BE2C (cell line): Measurements from ENCODE around the gene AQP12B.

ENCODE experiments used
- DNase-seq: peaks from one replicate; pipeline ENCODE4 v3.0.0-alpha.2; 2020
- H3K27me3 ChIP-seq: fragments of 250-450 bp; sonication (Bioruptor Pico); 2 replicates; pipeline ENCODE4 v1.5.1; 2020; ENCODE audit warnings: mild to moderate bottlenecking
- H3K36me3 ChIP-seq: fragments of 250-450 bp; sonication (Bioruptor Pico); 2 replicates; pipeline ENCODE4 v1.5.1; 2020; ENCODE audit warnings: mild to moderate bottlenecking
- H3K4me1 ChIP-seq: fragments of 250-450 bp; sonication (Bioruptor Pico); 2 replicates; pipeline ENCODE4 v1.5.1; 2020
- H3K4me3 ChIP-seq: 2 replicates; pipeline ENCODE4 v1.5.1; 2011; ENCODE audit warnings: low read depth, low read length
- H3K9me3 ChIP-seq: fragments of 250-450 bp; sonication (Bioruptor Pico); 2 replicates; pipeline ENCODE4 v1.5.1; 2020
- TF ChIP-seq, protein P1 (sequence below): IDR thresholded peaks from 2 replicates; pipeline ENCODE4 v1.5.1; 2012; ENCODE audit warnings: mild to moderate bottlenecking, low read depth, low read length

The AQP12B gene

DNA sequence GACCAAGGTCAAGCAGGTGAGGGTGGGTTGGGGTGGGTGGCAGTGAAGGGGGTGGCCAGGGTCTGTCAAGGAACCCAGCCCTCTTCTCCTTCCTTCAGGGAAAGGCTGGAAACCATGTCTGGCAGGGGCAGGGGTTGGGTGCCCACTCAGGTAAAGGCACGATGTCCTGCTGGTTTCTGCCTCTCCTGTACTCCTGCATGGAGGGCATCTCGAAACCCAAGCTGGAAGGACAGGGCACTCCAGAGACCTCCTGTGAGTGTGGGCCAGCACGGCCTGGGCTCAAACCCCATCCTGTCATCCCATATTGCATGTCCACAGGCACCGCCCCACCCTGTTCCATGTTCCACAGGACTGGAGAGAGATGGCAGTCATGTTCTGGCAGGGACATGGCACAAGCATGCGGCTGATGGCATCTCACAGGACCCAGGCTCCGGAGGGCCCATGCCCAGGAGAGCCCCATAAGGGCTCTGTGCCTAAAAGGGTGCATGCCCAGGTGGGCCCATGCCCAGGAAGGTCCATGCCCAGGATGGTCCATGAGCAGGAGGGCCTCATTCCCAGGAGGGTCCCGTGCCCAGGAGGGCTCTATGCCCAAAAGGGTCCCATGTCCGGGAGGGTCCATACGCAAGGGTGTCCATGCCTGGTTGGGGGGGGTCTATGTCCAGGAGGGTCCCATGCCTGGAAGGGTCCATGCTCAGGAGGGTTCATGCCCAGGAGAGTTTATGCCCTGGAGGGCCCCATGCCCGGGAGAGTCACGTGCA, 51.0 kb downstream of the AQP12B start:
- Histone ChIP-seq H3K4me3 (no peak overlapping the region), H3K9me3 (no peaks in the 10 kb centered on the region), H3K36me3 (no peaks in the 10 kb centered on the region), H3K27me3 (no peaks in the 10 kb centered on the region), H3K4me1 (no peaks in the 10 kb centered on the region)
- TF ChIP-seq, protein P1, sequence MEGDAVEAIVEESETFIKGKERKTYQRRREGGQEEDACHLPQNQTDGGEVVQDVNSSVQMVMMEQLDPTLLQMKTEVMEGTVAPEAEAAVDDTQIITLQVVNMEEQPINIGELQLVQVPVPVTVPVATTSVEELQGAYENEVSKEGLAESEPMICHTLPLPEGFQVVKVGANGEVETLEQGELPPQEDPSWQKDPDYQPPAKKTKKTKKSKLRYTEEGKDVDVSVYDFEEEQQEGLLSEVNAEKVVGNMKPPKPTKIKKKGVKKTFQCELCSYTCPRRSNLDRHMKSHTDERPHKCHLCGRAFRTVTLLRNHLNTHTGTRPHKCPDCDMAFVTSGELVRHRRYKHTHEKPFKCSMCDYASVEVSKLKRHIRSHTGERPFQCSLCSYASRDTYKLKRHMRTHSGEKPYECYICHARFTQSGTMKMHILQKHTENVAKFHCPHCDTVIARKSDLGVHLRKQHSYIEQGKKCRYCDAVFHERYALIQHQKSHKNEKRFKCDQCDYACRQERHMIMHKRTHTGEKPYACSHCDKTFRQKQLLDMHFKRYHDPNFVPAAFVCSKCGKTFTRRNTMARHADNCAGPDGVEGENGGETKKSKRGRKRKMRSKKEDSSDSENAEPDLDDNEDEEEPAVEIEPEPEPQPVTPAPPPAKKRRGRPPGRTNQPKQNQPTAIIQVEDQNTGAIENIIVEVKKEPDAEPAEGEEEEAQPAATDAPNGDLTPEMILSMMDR: no peak
- no peak for DNase-seq

DNA sequence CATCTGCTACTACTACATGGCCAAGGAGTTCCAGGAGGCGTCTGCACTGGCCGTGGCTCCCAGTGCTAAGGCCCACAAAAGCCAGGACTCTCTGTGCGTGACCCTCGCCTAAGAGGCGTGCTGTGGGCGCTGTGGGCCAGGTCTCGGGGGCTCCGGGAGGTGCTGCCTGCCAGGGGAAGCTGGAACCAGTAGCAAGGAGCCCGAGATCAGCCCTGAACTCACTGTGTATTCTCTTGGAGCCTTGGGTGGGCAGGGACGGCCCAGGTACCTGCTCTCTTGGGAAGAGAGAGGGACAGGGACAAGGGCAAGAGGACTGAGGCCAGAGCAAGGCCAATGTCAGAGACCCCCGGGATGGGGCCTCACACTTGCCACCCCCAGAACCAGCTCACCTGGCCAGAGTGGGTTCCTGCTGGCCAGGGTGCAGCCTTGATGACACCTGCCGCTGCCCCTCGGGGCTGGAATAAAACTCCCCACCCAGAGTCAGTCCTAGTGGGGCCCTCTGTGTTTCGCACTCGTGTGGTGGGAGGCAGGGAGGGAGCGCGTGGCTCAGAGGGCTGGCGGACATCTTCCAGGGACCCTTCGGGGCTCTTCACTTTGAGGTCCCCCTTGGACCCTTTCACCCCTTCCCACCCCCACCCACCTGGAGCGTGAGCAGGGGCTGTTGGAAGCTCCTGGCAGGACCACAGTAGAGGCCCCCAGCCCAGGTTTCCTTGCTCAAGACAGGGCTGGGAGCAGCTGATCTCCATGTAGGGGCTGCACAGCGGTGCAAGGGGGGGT, 51.7 kb downstream of the AQP12B start:
- TF ChIP-seq, protein P1: no peak
- no peaks in the 10 kb centered on the region for H3K36me3 ChIP-seq
- H3K27me3 ChIP-seq: no peaks in the 10 kb centered on the region
- H3K9me3 ChIP-seq: no peaks in the 10 kb centered on the region
- no peak overlapping the region for H3K4me3 ChIP-seq
- DNase-seq: no peak
- H3K4me1 ChIP-seq: no peaks in the 10 kb centered on the region

- H3K27me3 ChIP-seq: no peaks in the 10 kb centered on the region
- H3K9me3 ChIP-seq: no peaks in the 10 kb centered on the region
- no peaks in the 10 kb centered on the region for H3K36me3 ChIP-seq
- no peak for DNase-seq
- TF ChIP-seq, protein P1: no peak
- H3K4me3 ChIP-seq: no peak overlapping the region
- no peaks in the 10 kb centered on the region for H3K4me1 ChIP-seq
Observed at GRCh38 chr2:240629968-240630770, 52.5 kb downstream of the AQP12B start.

DNA sequence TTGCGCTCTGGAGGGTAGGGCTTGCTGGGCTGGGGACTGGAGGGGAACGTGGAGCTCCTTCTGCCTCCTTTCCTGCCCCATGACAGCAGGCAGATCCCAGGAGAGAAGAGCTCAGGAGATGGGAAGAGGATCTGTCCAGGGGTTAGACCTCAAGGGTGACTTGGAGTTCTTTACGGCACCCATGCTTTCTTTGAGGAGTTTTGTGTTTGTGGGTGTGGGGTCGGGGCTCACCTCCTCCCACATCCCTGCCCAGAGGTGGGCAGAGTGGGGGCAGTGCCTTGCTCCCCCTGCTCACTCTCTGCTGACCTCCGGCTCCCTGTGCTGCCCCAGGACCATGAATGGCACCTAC, 53.1 kb downstream of the AQP12B start:
- TF ChIP-seq, protein P1: no peak
- no peaks in the 10 kb centered on the region for H3K36me3 ChIP-seq
- H3K4me1 ChIP-seq: no peaks in the 10 kb centered on the region
- no peaks in the 10 kb centered on the region for H3K27me3 ChIP-seq
- no peaks in the 10 kb centered on the region for H3K9me3 ChIP-seq
- no peak overlapping the region for H3K4me3 ChIP-seq
- DNase-seq: no peak

GRCh38 chr2:240628808-240629618, 53.7 kb downstream of the AQP12B start:
- no peak for DNase-seq
- TF ChIP-seq, protein P1: no peak
- Histone ChIP-seq H3K4me1 (no peaks in the 10 kb centered on the region), H3K9me3 (no peaks in the 10 kb centered on the region), H3K4me3 (no peak overlapping the region), H3K36me3 (no peaks in the 10 kb centered on the region), H3K27me3 (no peaks in the 10 kb centered on the region)
